GM12801 (cell line): ENCODE measurements around the gene RAD51B.

ENCODE experiments used
- CTCF ChIP-seq: IDR thresholded peaks from one replicate; pipeline ENCODE4 v1.5.1; 2011; ENCODE audit warnings: control low read depth; ENCODE audit not compliant: insufficient read length; ENCODE audit errors: extremely low read depth

RAD51B gene

DNA sequence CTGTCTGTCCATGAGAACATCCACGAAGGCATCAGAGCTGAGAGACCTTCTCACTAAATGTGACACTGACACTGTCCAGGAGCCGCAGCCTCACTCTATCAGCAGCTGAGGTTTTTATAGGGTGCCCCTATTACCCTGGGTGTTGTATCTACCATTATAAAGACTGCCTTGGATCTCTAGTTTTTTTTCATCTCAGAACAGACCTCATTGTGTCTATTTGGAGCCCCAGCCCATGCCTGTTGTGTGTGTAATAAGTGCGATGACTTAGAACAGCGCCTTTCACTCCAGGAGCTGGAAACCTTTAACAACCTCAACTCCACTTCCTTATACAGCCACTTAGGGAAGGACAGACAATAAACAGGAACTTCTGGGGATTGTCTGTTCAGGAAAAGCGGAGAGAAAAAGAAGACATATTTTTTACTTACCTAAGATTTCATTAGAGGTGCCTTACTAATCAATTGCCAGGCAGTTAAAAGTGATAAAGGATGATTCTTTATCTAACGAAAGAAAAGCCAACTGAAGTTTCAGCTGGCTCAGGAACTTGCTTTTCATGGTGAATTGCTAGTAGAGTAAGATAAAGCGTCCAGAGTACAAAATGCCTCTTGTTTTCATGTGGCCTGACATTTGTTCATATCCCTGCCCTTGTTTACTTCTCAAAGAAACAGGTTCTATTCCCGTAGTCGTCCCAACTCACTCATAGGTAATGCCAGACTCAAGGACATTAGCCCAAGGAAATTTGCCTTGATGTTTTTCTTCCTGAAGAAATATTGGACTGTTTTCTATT lies 420.6 kb downstream of the RAD51B start:
- no peak for TF ChIP-seq CTCF

- TF ChIP-seq CTCF, result no peak
These were observed 422.4 kb downstream of the RAD51B start for GRCh38 chr14:68241862-68242487.

- TF ChIP-seq CTCF, result no peak
These were observed 424.0 kb downstream of the RAD51B start for GRCh38 chr14:68243450-68244010.

DNA sequence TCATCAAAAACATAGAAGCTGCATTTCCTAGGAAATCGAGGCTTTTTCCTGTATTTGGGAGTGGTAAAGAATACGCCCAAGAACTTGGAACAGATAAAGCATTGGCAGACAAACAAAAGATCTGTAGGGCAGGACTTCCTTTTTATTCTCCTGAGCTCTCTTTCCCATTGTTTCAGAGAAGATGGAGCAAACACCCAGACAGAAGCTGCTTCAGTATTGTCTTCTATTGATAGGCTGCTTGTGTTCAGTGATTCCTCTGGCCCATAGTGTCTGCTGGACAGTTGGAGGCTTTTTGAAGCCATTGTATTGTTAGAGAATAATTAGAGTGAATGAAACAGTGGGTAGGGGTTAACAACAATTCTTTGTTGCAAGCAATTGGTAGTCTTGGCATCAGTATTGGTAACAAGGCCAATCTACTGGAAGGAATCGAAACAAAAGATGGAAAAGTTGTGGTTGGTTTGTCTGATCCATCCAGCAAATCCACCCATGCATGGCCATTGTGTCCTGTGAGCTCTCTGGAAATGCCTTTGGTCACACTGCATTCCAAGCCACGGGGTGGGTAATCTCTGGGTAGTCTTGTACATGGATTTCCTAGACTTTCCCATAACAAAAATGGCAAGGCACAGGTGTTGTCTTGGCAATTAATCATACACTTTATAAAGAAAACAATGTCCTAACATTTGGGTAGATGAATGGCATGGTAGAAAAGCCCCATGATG lies 424.8 kb downstream of the RAD51B start:
- TF ChIP-seq CTCF, result no peak

GRCh38 chr14:68245146-68246073 lies 425.8 kb downstream of the RAD51B start:
- TF ChIP-seq CTCF, result no peak

DNA sequence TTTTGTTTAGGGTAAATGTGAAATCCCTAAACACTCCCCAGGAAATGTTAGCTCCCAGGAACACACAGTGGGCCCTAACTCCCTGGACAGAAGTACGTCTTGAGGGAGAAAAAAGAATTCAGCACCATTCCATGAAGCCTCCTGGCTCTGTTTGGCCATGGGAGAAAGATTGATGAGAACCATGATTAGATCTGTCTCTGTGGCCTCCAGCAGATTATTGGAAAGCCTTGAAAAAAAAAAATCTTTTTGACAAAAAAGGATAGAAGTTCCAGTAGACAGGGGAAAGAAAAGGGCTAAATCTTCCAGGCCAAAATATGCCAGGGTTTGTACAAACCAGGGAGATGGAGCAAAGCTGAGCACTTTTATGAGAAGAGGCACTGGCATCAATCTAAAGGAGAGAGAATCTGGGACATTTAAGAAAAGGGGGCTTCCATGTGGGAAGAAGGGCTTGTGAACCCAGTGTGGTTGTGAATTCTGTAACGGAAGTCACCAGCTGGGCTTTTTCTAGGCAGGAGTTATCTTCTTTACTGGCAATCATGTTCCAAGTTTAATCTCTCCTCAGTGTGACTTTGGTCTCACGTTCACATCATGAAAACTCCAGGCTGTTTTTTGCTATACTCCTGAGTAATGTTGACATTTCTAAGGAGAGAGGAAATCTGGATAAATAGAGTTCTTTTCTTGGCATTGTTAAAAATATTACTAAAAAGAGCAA lies 426.7 kb downstream of the RAD51B start:
- TF ChIP-seq CTCF, result no peak
